Osteoblast (primary cell): ENCODE measurements around the gene CACNA2D3. TPM values are rescaled to one million over a fixed set of nuclear protein-coding genes. Genes with fewer than 3 reads are reported as not detected.

Source experiments
- DNase-seq: peaks from one replicate; pipeline ENCODE4 v3.0.0; 2011; ENCODE audit warnings: low spot score, mixed read lengths; ENCODE audit not compliant: insufficient read length; ENCODE audit errors: missing footprints
- H2AFZ ChIP-seq: 2 replicates; pipeline ENCODE4 v1.6.0; 2011; ENCODE audit warnings: mild to moderate bottlenecking, low read length
- H3K27ac ChIP-seq: 2 replicates; pipeline ENCODE4 v1.5.1; 2011; ENCODE audit warnings: mild to moderate bottlenecking, low read depth, low read length, moderate library complexity
- H3K27me3 ChIP-seq: 2 replicates; pipeline ENCODE4 v1.6.0; 2012; ENCODE audit warnings: mild to moderate bottlenecking, control low read depth, inconsistent platforms, low read length, moderate library complexity; ENCODE audit not compliant: insufficient read depth
- H3K36me3 ChIP-seq: 2 replicates; pipeline ENCODE4 v1.5.1; 2011; ENCODE audit warnings: mild to moderate bottlenecking, low read length, control low read depth, moderate library complexity; ENCODE audit not compliant: insufficient read depth
- H3K4me1 ChIP-seq: 2 replicates; pipeline ENCODE4 v1.5.1; 2011; ENCODE audit warnings: mild to moderate bottlenecking, low read length, control low read depth, moderate library complexity; ENCODE audit not compliant: insufficient read depth
- H3K4me2 ChIP-seq: 2 replicates; pipeline ENCODE4 v1.6.0; 2011; ENCODE audit warnings: mild to moderate bottlenecking, low read length; ENCODE audit not compliant: insufficient read depth
- H3K4me3 ChIP-seq: fragments of 200-600 bp; sonication (generic); 3 replicates; pipeline ENCODE4 v1.5.1; 2012; ENCODE audit warnings: mild to moderate bottlenecking, low read length, inconsistent platforms; ENCODE audit not compliant: insufficient read depth
- H3K79me2 ChIP-seq: 2 replicates; pipeline ENCODE4 v1.6.0; 2012; ENCODE audit warnings: mild to moderate bottlenecking, low read length, control low read depth, inconsistent platforms; ENCODE audit not compliant: insufficient read depth
- H3K9me3 ChIP-seq: 2 replicates; pipeline ENCODE4 v1.5.1; 2011; ENCODE audit warnings: low read depth, low read length, control low read depth
- H4K20me1 ChIP-seq: 2 replicates; pipeline ENCODE4 v1.6.0; 2012; ENCODE audit warnings: mild to moderate bottlenecking, low read length, control low read depth; ENCODE audit not compliant: insufficient read depth
- total RNA-seq: library from RNA; depleted of rRNA; stranded (reverse); fragments of >200 nt; gene quantifications from 2 replicates; pipeline ENCODE4 v1.2.3, GENCODE V29; 2012
- TF ChIP-seq, protein P1 (sequence below): IDR thresholded peaks from 2 replicates; pipeline ENCODE4 v1.5.1; 2011; ENCODE audit warnings: mild to moderate bottlenecking, low read depth, low read length, moderate library complexity; ENCODE audit errors: extremely low read depth

CACNA2D3 gene
- total RNA-seq, 1 donor: 0.36 TPM

DNA sequence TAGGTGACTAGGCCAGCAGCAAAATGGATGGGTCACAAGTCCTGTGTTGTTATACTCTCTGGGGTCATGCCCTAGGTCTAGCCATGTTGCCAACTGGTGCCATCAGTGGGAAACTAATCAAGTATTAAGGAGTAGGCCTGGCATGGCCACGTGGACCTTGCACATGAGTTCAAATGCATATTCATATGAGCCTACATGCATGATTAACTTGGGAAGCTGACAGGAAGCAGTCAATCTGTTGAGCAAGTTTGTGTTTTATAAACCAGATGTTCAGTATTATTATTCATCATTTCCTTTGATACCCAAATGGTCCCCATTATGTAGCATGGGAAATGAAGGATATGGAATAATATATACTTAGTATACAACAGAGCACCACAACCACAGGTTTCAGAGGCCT is 710.5 kb downstream of the CACNA2D3 start:
- Histone ChIP-seq H3K4me2 (no peak overlapping the region), H3K9me3 (no peaks in the 10 kb centered on the region), H2AFZ (no peak overlapping the region), H3K79me2 (no peaks in the 10 kb centered on the region), H3K27ac (no peak overlapping the region), H3K4me3 (no peak overlapping the region), H3K27me3 (no peaks in the 10 kb centered on the region), H4K20me1 (no peaks in the 10 kb centered on the region), H3K4me1 (no peaks in the 10 kb centered on the region), H3K36me3 (no peaks in the 10 kb centered on the region)
- no peak for DNase-seq
- TF ChIP-seq, protein P1, sequence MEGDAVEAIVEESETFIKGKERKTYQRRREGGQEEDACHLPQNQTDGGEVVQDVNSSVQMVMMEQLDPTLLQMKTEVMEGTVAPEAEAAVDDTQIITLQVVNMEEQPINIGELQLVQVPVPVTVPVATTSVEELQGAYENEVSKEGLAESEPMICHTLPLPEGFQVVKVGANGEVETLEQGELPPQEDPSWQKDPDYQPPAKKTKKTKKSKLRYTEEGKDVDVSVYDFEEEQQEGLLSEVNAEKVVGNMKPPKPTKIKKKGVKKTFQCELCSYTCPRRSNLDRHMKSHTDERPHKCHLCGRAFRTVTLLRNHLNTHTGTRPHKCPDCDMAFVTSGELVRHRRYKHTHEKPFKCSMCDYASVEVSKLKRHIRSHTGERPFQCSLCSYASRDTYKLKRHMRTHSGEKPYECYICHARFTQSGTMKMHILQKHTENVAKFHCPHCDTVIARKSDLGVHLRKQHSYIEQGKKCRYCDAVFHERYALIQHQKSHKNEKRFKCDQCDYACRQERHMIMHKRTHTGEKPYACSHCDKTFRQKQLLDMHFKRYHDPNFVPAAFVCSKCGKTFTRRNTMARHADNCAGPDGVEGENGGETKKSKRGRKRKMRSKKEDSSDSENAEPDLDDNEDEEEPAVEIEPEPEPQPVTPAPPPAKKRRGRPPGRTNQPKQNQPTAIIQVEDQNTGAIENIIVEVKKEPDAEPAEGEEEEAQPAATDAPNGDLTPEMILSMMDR: no peak

DNA sequence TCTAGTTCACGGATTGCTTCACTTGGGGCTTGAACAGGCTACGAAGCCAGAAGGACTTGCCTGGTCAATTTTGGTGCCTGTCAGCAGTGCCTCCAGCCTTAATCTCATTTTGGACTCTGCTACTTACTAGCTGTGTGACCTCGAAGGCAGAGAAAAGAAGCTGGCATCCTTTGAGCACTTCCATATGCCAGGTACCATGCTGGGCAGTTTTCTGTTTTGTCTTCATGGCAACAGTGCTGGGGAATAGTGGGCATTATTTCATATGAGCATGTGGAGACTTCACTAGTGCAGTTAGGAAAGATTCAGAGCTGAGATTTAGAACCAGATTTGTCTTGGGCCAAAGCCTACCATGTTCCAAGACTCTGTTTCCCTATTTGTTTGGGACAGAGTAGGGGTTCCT is 713.3 kb downstream of the CACNA2D3 start:
- DNase-seq: no peak
- Histone ChIP-seq H3K27ac (no peak overlapping the region), H3K4me3 (no peak overlapping the region), H2AFZ (no peak overlapping the region), H4K20me1 (no peaks in the 10 kb centered on the region), H3K4me1 (no peaks in the 10 kb centered on the region), H3K36me3 (no peaks in the 10 kb centered on the region), H3K27me3 (no peaks in the 10 kb centered on the region), H3K9me3 (no peaks in the 10 kb centered on the region), H3K4me2 (no peak overlapping the region), H3K79me2 (no peaks in the 10 kb centered on the region)
- TF ChIP-seq, protein P1: no peak

DNA sequence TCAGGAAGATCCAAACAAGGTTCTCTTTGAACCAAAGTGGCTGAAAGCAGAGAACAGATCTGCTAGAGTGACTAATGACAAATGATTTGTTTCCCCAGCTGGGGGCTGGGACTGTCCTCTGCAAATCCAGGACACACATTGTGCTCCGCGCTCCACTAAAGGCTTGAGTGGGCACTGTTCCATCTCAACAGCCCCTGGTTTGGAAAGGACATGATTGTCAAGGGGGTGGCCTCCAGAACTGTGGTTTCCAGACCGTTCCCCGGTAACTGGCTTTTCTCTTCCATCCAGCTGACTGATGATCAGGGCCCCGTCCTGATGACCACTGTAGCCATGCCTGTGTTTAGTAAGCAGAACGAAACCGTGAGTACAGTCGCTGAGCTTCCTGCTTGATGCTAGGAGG is 714.5 kb downstream of the CACNA2D3 start:
- DNase-seq: no peak

DNA sequence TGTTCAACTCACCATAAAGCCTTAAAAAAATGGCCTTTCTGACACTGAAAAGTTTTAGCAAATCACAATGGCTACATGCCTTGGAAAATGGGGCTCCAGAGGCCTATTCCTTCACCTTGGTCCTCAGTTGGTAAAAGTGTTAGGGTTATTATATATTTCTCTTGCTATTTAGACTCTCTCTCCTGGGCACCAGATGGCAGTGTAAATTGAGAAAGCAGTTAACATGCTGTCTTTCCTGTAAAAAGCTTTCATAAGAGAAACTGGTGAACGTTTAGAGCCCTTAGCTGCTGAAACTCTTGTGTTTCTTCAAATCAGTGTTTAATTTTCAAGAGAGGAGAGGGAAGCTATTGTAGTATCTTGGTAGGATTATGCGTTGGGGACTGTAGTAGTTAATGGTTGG is 715.6 kb downstream of the CACNA2D3 start:
- H3K4me3 ChIP-seq: no peak overlapping the region
- H2AFZ ChIP-seq: no peak overlapping the region
- H3K4me1 ChIP-seq: no peaks in the 10 kb centered on the region
- no peak for DNase-seq
- H4K20me1 ChIP-seq: no peaks in the 10 kb centered on the region
- H3K27me3 ChIP-seq: no peaks in the 10 kb centered on the region
- H3K4me2 ChIP-seq: no peak overlapping the region
- no peak overlapping the region for H3K27ac ChIP-seq
- no peaks in the 10 kb centered on the region for H3K9me3 ChIP-seq
- no peaks in the 10 kb centered on the region for H3K36me3 ChIP-seq
- TF ChIP-seq, protein P1: peak; percentile 38
- no peaks in the 10 kb centered on the region for H3K79me2 ChIP-seq

More for the DNA sequence above, 714.5 kb downstream of the CACNA2D3 start:
- H2AFZ ChIP-seq: no peak overlapping the region
- H3K36me3 ChIP-seq: no peaks in the 10 kb centered on the region
- no peak overlapping the region for H3K27ac ChIP-seq
- no peaks in the 10 kb centered on the region for H3K9me3 ChIP-seq
- no peaks in the 10 kb centered on the region for H4K20me1 ChIP-seq
- no peaks in the 10 kb centered on the region for H3K4me1 ChIP-seq
- TF ChIP-seq, protein P1: no peak
- H3K27me3 ChIP-seq: no peaks in the 10 kb centered on the region
- no peaks in the 10 kb centered on the region for H3K79me2 ChIP-seq
- H3K4me3 ChIP-seq: no peak overlapping the region
- H3K4me2 ChIP-seq: no peak overlapping the region
